GM10266 (cell line): ENCODE data around the gene GGA2.

Experiments used
- DNase-seq: peaks from one replicate; pipeline ENCODE4 v3.0.0; 2012; ENCODE audit errors: extremely low spot score
- CTCF ChIP-seq: IDR thresholded peaks from 2 replicates; pipeline ENCODE4 v1.5.1; 2012; ENCODE audit warnings: mild to moderate bottlenecking, low read depth; ENCODE audit not compliant: control insufficient read depth, insufficient read depth; ENCODE audit errors: missing control alignments

GGA2 gene

GRCh38 chr16:23532448-23532847 lies 22.2 kb upstream of the GGA2 start:
- DNase-seq: no peak
- TF ChIP-seq CTCF: no peak

GRCh38 chr16:23530062-23530461 lies 19.8 kb upstream of the GGA2 start:
- no peak for TF ChIP-seq CTCF
- no peak for DNase-seq

- DNase-seq: no peak
- no peak for TF ChIP-seq CTCF
Measured at GRCh38 chr16:23528644-23529310, 18.5 kb upstream of the GGA2 start.

- DNase-seq: no peak
- no peak for TF ChIP-seq CTCF
Measured at GRCh38 chr16:23527961-23528643, 17.8 kb upstream of the GGA2 start.

- TF ChIP-seq CTCF: no peak
Measured at GRCh38 chr16:23524886-23525285, 14.6 kb upstream of the GGA2 start.

GRCh38 chr16:23523876-23524385 lies 13.6 kb upstream of the GGA2 start:
- no peak for DNase-seq
- TF ChIP-seq CTCF: no peak

More at GRCh38 chr16:23524886-23525285, 14.6 kb upstream of the GGA2 start:
- no peak for DNase-seq

- TF ChIP-seq CTCF: no peak
- DNase-seq: no peak
Measured at GRCh38 chr16:23523321-23523720, 13.0 kb upstream of the GGA2 start.
